NCI-H128 (cell line): ENCODE results near the gene ATAT1.

Experiments used
- DNase-seq: peaks from one replicate; lab custom pipeline; 2025; ENCODE audit not compliant: unreplicated experiment; lab: John Stamatoyannopoulos, UW

Gene ATAT1

DNA sequence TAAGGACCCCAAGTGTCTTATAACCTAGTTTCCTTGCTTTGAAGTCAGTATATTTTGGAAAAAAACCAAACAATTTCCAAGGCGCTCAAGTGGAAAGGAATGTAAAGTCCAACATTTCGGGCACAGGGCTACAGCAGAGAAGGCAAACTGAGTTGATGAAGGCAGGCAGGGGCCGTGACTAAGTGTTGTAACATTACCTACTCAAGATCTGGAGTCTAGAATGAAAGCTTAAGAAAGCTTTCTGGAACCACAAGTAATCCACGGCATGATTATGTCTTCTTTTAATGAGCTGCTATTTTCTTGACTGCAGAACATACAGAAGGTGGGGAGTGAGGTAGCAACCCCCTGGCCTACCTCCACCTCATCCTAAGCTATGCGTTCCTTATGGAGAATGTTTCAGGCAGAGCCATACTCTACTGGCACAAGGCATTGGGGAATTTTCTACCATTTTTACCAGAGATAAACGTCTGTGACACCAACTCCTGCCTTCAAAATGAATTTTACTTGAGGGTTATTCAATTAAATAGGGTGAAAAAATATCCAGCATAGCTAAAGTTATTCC lies 13.9 kb upstream of the ATAT1 start:
- no peak for DNase-seq

DNA sequence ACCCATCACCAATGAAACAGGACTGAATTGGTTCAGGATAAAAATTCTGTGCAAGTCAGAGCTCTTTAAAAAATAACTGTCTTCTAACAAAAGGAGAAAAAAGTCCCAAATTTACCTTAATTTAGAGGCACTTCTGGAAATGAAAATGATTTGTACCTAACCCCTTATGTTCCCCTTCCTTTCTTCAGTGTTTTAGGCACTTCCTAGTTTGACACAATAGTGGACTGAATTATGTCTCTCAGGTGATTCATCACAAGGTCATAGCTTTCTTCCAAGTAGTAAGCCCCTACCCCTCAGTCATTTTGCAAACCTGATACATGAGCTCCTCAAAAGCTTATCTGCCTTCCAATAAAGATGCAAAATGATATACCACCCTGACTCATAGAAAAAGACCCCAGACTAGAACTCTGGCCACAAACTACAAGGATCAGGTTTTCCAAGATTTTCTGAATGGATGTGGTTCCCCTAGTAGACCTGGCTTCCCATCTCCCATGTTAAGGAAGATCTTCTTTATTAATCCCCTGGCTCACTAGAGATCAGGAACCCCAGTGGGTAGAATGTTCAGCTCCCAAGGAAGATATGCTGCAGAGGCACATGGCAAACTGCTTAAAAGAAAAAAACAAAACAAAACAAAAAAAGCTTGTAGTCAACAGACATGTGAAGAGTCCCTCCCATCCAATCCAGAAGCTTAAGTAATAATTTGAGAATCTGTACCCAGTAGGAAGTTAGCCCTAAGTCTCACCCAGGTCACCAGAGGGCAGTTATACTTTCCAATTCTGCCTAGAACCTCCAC lies 13.2 kb upstream of the ATAT1 start:
- DNase-seq: no peak

DNA sequence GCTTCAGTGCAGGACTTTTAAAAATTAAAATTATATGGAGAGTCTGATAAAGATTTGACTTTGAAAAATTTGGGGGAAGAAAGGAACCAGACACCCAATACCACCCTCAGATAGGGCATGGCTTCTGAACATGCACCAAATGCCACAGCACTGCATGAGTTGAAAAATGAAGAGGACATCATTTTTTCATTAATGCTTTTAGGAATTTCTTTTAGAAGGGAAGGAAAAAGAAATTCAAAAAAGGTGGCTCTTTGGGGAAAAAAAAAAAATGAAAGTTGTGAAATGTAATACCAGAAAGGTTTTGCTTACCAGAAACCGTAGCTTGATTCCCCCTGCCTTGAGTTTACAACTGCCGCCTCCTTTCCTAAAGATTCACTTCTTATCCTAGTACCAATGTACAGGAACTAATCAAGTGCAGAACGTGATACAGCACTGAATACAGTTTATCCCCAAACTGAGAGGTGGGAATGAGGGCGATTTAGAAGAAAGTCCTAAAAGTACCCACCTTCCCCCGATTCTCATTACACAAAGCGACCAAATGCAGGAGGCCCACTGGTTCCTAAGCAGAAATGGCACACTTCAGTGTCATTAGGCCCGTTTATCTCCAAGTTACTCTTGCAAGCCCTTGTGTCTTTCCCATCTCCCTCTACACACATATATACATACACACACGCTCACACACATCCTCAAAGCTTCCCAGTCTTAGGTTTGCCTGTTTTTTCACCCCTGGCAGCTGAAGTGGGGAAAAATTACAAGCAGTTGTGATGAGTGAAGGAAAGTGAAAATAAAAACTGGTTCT lies 12.4 kb upstream of the ATAT1 start:
- DNase-seq: no peak

DNA sequence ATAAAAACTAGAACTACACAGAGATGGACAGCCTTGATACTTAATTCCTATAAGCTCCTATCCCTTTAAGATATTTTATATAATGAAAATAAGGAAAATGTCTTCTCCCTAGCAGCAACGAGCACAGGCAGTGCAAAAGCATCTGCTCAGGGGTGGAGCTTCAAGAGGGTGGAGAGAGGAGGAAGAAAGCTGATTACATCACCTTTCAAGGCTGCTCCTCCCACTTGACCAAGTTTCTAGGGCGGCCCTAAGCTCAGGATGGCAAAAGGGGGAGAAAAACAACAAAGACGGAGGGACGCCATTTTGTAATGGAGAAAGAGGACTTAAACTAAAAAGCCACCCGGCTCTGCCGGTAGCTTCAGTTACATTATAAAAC lies 11.8 kb upstream of the ATAT1 start:
- peak; percentile 87 for DNase-seq

DNA sequence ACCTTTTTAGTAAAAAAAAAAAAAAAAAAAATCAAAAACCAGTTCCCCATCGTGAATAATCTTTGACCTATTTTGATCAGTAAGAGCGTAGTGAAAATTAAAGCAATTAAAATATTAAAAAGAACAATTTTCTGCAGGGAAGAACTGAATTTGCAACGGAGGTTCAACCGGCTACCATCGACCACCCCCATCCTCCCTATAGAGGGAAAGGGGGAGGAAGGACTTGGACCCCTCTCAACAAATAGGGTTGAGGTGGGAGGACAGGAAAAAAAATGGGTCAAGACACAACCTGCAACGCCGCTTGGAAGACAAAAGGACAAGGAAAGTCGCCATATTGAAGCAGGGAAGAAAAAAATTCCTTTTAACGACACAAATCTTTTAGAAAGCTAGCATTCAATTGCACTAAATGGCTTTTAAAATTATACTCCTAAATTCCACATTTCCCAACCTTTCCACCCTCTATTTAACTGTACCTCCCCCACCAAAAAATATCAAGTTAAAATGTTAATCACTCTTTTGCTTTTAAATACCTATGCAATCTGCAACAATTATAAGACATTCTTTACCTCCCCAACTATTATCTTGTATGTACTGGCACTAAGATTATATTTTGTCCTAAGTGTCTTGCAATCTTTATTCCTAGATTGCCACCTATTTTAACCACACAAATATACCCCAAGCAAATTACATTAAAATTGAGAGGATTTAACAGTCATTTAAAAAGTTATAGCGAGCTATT lies 11.3 kb upstream of the ATAT1 start:
- peak; percentile 40 for DNase-seq

DNA sequence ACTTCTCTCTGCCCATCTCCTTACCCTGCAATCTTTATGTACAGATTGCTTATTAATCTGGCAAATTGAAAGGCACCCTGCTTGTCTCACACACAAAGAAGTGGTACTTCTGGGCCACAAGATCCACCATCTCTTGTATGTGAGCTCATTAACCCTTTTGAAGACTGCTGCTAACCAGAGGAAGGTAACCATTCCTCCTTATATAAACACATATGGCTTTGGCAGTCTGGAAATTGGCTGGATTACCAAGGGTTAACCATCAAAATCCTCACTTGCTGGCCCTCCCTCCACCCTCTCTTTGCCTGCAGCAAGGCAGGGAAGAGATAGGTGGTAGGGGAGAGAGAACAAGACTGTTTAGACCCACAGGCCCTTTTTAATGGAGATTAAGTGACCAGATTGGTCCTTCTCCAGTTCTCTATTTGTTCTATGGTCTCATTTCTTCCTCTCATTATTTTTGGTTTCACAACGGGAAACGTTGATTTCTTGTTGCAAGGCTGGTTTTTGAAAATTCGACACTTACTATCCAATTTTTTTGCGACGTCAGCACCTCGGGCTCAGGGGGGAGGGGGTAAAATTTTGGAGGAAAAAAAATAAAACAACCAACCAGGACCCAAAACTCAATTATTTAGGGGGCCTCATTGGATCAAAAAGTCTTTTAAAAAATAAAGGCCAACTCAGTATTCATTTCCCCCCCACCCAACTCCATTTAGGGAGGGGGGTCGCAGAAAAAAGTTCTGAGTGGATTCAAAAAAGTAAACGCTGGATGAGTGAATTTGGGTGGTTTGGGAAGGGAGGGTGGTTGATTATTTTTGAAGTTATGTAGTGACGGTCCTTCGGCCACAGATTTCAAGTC lies 10.5 kb upstream of the ATAT1 start:
- DNase-seq: peak; percentile 17

DNA sequence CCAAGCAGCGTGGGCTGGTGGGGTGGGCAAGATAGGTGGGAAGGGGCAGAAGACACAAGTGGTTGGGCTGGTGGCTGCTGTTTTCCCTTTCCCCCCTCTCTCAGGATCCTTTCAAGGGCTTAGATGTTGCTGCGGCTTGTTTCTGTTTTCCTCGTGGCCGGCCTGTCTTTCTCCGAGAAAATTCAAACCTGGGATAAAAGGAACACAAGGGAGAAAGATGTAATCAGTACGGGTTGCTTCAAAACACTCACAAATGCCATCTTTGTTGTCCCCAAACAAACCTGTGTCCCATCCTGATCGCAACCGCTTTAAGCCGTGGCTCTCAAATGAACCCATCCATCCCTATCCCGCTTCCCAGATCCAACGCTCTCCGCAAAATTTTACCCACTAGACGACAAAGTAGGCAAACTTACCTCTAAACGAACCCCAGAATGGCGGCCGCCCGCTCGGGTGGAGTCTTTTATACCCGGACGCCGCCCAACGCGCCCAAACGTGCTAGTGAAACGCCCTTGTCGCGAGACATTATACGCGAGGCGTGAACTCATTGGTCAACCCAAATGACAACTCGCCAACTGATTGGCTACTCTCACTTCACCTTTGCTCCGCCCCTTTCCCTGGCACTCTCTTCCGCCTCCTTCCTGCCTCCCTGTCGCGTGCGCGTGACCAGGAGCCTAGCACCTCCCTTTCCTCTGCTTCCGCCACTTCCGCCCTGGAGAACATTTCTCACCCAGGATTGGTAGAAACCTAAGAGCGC lies 9.7 kb upstream of the ATAT1 start, which contains the start of gene PPP1R10:
Gene PPP1R10, minus strand, starts transcription at position 433 of the 754 bp plus-strand sequence. CDS start 7,299 bp downstream, outside the sequence.
- peak; percentile 99 for DNase-seq

DNA sequence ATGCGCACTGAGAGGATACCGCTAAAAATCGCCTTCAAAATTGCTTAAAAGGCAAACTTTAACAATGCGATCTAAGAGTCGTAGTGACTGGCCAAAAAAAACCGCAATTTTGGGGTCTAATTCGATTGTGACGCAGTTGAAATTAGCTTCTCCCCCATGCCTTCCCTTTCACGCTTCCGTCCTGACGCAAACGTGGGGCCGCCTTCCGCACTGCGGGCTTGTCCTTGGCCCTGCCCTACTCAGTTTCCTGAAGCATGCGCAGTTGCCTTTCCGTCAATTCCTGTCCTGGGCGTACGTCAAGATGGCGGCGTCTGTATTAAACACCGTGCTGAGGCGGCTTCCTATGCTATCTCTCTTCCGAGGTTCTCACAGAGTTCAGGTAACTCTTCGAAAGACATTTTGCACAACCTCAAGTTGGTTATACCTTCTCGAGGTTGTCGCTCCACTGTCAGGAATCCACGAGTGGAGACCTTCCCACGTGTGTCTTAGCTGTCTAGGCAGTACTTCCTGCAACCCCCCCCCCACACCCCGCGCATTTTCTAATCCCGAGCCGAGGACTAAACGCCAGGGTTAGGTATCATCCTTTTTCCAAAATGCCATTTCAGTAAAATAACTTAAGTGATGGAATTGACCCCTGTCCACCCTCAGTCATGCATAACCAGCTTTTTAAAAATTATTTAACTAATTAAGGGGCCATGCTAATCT lies 9.0 kb upstream of the ATAT1 start, which contains the start of gene MRPS18B:
Gene MRPS18B, plus strand, starts transcription at position 276 of the 705 bp plus-strand sequence. Its CDS starts 26 bp downstream, at position 302.
- DNase-seq: peak; percentile 97

DNA sequence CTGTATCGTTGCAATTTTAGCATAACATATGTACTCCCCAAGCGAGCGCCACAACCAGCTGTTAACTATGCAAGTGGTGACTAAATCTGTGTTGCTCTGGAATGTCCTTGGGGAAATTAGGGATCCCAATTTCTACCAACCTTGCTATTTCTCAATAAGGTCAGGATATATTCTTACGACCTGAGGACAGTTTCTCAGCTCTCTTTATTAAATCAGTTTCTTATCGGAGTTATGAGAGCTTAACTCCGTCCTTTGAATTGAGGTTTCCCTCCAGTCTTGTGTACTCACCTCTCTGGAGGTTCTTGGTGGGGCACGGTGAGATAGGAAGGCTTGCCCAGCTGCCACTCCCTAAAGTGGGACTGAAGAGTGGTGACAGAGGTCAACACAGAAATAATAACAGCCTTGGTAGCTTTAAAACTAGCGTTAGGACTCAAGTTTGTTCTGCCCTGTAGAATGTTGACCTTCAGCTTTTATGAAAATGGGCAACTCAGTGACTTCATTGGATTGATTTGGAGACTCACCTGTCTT lies 8.3 kb upstream of the ATAT1 start:
- DNase-seq: no peak

DNA sequence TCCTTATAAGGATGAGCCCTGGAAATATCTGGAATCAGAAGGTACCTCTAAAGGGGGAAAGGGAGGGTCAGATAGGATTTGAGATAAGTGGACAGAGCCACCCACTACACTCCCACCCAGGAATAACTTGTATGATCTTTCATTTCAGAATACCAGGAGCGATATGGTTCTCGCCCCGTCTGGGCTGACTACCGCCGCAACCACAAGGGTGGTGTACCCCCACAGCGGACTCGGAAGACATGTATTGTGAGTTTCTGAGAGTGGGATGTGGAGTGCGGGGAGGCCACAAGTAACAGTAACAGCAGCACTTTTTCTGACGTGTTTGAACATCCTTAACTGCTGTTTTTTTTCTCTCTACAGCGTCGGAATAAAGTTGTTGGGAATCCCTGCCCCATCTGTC lies 7.1 kb upstream of the ATAT1 start:
- DNase-seq: no peak

DNA sequence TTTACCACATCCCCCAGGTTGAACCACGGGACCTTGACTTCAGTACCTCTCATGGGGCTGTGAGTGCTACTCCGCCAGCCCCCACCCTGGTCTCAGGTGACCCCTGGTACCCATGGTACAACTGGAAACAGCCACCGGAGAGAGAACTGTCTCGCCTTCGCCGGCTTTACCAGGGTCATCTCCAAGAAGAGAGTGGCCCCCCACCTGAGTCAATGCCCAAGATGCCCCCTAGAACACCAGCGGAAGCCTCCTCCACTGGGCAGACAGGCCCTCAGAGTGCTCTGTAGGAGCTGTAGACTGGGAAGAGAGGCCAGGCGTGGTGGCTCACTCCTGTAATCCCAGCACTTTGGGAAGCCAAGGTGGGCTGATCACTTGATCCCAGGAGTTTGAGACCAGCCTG lies 1.2 kb upstream of the ATAT1 start:
- DNase-seq: no peak

DNA sequence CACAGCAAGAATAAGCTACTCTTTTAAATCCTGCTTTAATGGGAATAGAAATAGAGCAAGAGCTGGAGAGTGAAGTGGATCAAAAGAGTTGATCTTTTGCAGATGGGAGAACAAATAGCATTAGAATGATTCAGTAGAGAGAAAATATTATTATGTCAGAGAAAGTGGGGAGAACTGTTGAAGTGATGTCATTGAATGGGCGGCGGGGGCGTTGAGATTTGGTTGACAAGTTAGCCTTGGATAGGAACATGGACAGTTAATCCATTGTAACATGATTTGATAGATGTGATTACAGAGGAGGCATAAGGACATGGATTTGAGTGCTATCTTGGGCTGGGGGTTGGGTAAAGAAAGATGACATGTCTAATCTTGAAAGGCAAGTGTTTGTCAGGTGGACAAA lies 9.2 kb downstream of the ATAT1 start:
- DNase-seq: no peak

DNA sequence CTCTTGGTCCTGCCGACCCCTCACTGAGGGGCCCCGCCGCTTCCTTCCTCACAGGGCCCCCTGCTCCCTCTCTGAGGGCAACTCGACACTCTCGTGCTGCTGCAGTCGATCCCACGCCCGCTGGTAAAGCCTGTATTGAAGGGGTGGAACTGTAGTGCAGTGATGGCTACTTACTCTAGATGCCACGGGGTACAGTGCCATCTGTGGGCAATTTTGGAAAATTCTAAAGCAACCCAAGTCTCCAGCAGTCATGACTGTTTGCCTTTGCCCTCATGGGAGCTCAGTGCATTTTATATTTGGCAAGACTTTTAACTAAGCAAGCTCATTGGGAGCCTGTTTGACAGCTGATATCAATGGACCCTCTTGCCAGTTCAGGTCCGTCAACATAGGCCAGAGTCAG lies 13.8 kb downstream of the ATAT1 start:
- no peak for DNase-seq

DNA sequence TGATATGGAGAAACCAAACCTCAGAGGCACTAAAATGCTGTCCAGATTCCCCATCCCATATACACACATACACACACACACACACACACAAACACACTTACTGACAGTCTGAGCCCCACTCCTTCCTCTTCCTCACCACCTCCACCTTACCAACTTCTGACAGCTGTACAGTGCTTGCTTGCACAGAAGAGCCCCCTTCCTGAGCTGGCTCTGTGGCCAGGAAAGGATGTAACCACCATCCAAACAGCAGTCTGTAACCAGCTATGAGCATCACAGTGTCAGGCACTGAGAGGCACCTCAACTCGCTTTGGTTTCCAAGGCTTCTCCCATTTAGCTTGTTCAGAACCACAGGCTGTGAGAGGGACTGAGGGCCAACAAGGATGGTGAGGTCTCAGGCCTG lies 14.4 kb downstream of the ATAT1 start:
- no peak for DNase-seq

DNA sequence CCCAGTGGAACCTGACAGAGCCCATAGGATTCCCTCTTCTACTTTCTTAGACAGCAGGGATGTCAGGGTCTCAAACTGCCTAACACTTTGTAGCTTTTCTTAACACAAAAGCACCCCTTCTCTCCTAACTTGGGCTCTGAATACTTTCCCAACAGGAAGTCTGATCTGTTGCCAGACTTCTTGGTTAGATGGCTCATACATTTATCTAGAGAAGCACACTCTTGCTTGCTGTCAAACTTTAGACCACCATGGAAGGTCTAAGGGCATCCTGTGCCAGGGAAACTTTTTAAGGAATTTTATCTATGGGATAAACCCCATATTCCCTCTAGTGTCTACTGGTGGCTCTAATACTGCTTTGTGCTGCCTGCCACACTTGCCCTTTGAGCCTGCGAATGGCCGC lies 17.0 kb downstream of the ATAT1 start:
- DNase-seq: no peak

DNA sequence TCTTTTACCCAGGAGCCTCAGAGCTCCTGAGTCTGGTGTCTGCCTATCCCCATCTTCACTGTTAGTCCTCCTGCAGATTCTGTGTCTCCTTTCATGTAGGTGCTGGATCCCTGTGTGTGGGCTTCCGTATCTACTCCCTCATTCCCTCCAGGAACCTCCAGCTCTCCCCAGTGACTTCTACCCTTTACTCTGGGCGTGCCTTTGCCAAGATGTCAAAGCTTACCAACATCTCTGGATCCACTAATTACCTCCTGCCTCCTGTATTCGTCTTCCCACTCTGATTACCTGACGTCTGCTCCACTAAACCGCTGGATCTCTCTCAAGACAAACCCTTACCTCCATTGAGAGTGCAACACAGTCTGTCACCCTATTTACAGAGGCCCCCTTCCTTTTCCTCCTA lies 18.1 kb downstream of the ATAT1 start:
- DNase-seq: no peak

DNA sequence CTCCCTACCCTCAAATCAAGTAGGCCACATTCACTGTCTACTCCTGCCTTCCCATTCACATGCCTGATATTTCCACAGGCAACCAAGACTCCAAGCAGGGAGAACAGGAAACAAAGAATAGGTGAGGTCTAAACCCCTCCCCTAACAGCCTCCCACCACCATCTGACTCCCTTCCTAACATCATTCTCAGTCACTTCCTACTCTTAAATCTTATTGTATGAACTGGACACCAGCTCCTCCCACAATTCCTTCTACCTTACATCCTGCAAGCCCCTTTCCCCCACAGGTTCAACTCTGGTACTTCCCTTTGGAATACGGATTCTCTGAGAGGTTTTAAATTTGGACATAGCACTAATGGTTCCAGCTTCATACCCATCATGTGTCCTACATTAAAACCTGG lies 19.3 kb downstream of the ATAT1 start:
- DNase-seq: no peak

DNA sequence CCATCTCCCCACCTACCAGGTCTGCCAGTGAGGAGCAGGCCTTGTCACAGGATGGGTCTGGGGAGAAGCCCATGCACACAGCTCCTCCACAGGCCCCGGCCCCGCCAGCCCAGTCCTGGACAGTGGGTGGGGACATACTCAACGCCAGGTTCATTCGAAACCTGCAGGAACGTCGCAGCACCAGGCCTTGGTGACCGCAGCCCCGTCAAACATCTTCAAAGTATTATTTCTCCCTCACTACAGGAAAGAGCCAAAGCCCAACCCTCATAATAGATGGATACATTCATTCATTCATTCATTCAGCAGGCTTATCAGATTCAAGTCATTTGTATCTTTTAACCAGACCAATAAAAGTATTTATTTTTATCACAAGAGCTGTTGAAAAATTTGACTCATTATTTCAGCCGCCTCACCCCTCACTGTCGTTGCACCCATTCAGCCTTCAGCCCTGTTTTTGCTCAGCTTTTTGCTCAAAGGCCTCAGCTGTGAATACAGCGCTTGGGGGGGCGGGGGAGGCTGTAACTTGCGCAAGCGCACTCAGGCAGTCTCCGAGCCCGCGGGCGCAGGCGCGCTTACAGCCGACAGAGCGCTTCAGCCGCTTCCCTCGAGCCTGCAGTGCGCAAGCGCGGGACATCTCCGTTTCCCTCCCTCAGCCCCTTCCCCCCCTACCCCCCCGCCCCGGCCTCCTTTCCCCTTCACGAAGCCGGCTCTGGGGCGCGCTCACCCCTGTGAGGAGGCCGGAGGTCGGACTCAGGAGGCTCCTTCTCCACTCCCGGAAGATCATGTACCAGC lies 20.0 kb downstream of the ATAT1 start, which contains the start of gene C6orf136:
Gene C6orf136, plus strand, starts transcription at position 684 of the 792 bp plus-strand sequence. Its CDS starts 99 bp downstream, at position 783.
- peak; percentile 86 for DNase-seq
